ENCODE measurements around the gene AHI1. TPM values are rescaled to one million over a fixed set of nuclear protein-coding genes. Genes with fewer than 3 reads are reported as not detected.
A peak's percentile ranks its signal among the peaks of the same experiment; 100 is the strongest.

The AHI1 gene
- total and polyA plus RNA-seq, 2 experiments from 2014 or later: 17.1 to 18.4 TPM

GRCh38 chr6:135329851-135330803 lies 167.4 kb downstream of the AHI1 start:
- H3K27me3 ChIP-seq: no peaks in the 10 kb centered on the region
- H3K36me3 ChIP-seq: no peaks in the 10 kb centered on the region
- TF ChIP-seq, protein P1, sequence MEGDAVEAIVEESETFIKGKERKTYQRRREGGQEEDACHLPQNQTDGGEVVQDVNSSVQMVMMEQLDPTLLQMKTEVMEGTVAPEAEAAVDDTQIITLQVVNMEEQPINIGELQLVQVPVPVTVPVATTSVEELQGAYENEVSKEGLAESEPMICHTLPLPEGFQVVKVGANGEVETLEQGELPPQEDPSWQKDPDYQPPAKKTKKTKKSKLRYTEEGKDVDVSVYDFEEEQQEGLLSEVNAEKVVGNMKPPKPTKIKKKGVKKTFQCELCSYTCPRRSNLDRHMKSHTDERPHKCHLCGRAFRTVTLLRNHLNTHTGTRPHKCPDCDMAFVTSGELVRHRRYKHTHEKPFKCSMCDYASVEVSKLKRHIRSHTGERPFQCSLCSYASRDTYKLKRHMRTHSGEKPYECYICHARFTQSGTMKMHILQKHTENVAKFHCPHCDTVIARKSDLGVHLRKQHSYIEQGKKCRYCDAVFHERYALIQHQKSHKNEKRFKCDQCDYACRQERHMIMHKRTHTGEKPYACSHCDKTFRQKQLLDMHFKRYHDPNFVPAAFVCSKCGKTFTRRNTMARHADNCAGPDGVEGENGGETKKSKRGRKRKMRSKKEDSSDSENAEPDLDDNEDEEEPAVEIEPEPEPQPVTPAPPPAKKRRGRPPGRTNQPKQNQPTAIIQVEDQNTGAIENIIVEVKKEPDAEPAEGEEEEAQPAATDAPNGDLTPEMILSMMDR (IDR thresholded peaks at IDR 0.05; ENCODE audit: low read depth, low read length): no peak
- no peak overlapping the region for H3K4me3 ChIP-seq
- H3K27ac ChIP-seq: no peak overlapping the region
- no peaks in the 10 kb centered on the region for H3K4me1 ChIP-seq (ENCODE audit: low read depth)
- no peaks in the 10 kb centered on the region for H3K9me3 ChIP-seq (ENCODE audit: low read depth)
- no peak for DNase-seq (ENCODE audit: low read depth in 1 of 2, low spot score in 1 of 2)

GRCh38 chr6:135328136-135328535 lies 169.4 kb downstream of the AHI1 start:
- H3K27ac ChIP-seq: no peak overlapping the region
- DNase-seq (ENCODE audit: low read depth in 1 of 2, low spot score in 1 of 2): no peak

GRCh38 chr6:135325624-135326424 lies 171.7 kb downstream of the AHI1 start:
- Histone ChIP-seq H3K36me3 (no peaks in the 10 kb centered on the region), H3K4me1 (ENCODE audit: low read depth) (peaks cover 8% of the 10 kb centered on the region), H3K4me3 (no peak overlapping the region), H3K27ac (no peak overlapping the region), H3K9me3 (ENCODE audit: low read depth) (no peaks in the 10 kb centered on the region), H3K27me3 (no peaks in the 10 kb centered on the region)
- TF ChIP-seq, protein P1 (IDR thresholded peaks at IDR 0.05; ENCODE audit: low read depth, low read length): no peak
- peak in 1 of 2 donors; percentile 53 for DNase-seq (ENCODE audit: low read depth in 1 of 2, low spot score in 1 of 2)

More at GRCh38 chr6:135328136-135328535, 169.4 kb downstream of the AHI1 start:
- TF ChIP-seq, protein P1 (IDR thresholded peaks at IDR 0.05; ENCODE audit: low read depth, low read length): no peak
- Histone ChIP-seq H3K4me3 (no peak overlapping the region), H3K27me3 (no peaks in the 10 kb centered on the region), H3K36me3 (no peaks in the 10 kb centered on the region), H3K9me3 (ENCODE audit: low read depth) (no peaks in the 10 kb centered on the region), H3K4me1 (ENCODE audit: low read depth) (no peaks in the 10 kb centered on the region)

GRCh38 chr6:135324531-135324930 lies 173.0 kb downstream of the AHI1 start:
- Histone ChIP-seq H3K27ac (no peak overlapping the region), H3K36me3 (no peaks in the 10 kb centered on the region)
- TF ChIP-seq, protein P1 (IDR thresholded peaks at IDR 0.05; ENCODE audit: low read depth, low read length): no peak

DNA sequence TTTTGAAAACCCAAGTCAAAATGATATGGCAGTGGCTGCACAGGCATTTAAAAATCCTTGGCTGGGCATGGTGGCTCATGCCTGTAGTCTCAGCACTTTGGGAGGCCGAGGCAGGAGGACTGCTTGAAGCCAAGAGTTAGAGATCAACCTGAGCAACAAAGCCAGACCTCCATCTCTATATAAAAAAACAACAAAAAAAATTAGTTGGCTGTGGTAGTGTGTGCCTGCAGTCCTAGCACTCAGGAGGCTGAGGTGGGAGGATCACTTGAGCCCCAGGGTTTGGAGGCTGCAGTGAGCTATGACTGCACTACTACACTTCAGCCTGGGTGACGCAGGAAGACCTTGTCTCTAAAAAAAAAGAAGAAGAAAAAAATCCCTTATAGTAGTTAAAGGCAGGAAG lies 173.6 kb downstream of the AHI1 start:
- no peaks in the 10 kb centered on the region for H3K36me3 ChIP-seq
- TF ChIP-seq, protein P1 (IDR thresholded peaks at IDR 0.05; ENCODE audit: low read depth, low read length): no peak
- H3K9me3 ChIP-seq (ENCODE audit: low read depth): no peaks in the 10 kb centered on the region
- no peak overlapping the region for H3K27ac ChIP-seq
- H3K4me3 ChIP-seq: no peak overlapping the region
- no peak for DNase-seq (ENCODE audit: low read depth in 1 of 2, low spot score in 1 of 2)
- peaks cover 8% of the 10 kb centered on the region for H3K4me1 ChIP-seq (ENCODE audit: low read depth)
- H3K27me3 ChIP-seq: no peaks in the 10 kb centered on the region

More at GRCh38 chr6:135324531-135324930, 173.0 kb downstream of the AHI1 start:
- Histone ChIP-seq H3K27me3 (no peaks in the 10 kb centered on the region), H3K4me1 (ENCODE audit: low read depth) (peaks cover 8% of the 10 kb centered on the region), H3K9me3 (ENCODE audit: low read depth) (no peaks in the 10 kb centered on the region), H3K4me3 (no peak overlapping the region)
- DNase-seq (ENCODE audit: low read depth in 1 of 2, low spot score in 1 of 2): no peak

All from cardiac muscle cell (in vitro differentiated cells and primary cell).